Colonic mucosa (tissue), 4 donors: Measurements from ENCODE around the gene GPR135. TPM values are rescaled to one million over a fixed set of nuclear protein-coding genes. Genes with fewer than 3 reads are reported as not detected.

Experiments
- DNase-seq: peaks from one replicate; pipeline ENCODE4 v3.0.0-alpha.2; 2020
- H3K27ac ChIP-seq: fragments of 200-600 bp; one replicate; pipeline ENCODE4 v1.8.0; 2021
- H3K27me3 ChIP-seq: fragments of 200-600 bp; one replicate; pipeline ENCODE4 v1.8.0; 2021
- H3K36me3 ChIP-seq: fragments of 200-600 bp; one replicate; pipeline ENCODE4 v1.8.0; 2021
- H3K4me1 ChIP-seq: fragments of 200-600 bp; one replicate; pipeline ENCODE4 v1.8.0; 2021; ENCODE audit warnings: mild to moderate bottlenecking
- H3K4me3 ChIP-seq: fragments of 200-600 bp; one replicate; pipeline ENCODE4 v1.8.0; 2021
- H3K9ac ChIP-seq, 2 donors: one replicate each; pipeline ENCODE4 v1.7.0; 2013; ENCODE audit warnings: control low read depth in 2 of 2, low read depth in 2 of 2, low read length in 2 of 2
- H3K9me3 ChIP-seq: fragments of 200-600 bp; one replicate; pipeline ENCODE4 v1.8.0; 2021
- CTCF ChIP-seq: fragments of 200-600 bp; IDR thresholded peaks from one replicate; pipeline ENCODE4 v1.8.0; 2022; ENCODE audit warnings: antibody characterized with exemption, mild to moderate bottlenecking
- intact Hi-C: fragments of 100-400 bp; cut with DNase I; formaldehyde crosslinking; loops from one replicate; pipeline ENCODE4 v1.14.1; 2022
- total RNA-seq, 2 donors: library from RNA; stranded (reverse); fragmentation: NEBNext Ultra II Directional in 1 of 2; extraction: Animal tissue kit (Norgen Biotek cat#: 25700) in 1 of 2; gene quantifications; one replicate each; pipeline ENCODE4 v1.2.1, GENCODE V29; 2021
- donor health status: healthy.
- donor health status: DM: no; HTN: no; CAD: no.
- donor health status: DM: no; HTN: no; CAD: no.

Gene GPR135
- total RNA-seq, 2 donors from 2014 or later: 0.61 to 1.4 TPM

- DNase-seq: no peak
- Histone ChIP-seq H3K27me3 (no peaks in the 10 kb centered on the region), H3K27ac (no peak overlapping the region), H3K9me3 (no peaks in the 10 kb centered on the region), H3K9ac (no peak overlapping the region), H3K4me3 (no peak overlapping the region), H3K36me3 (no peaks in the 10 kb centered on the region), H3K4me1 (no peaks in the 10 kb centered on the region)
- TF ChIP-seq CTCF: no peak
- intact Hi-C loops: no loop called here
Observed at GRCh38 chr14:59419303-59419702, 45.9 kb downstream of the GPR135 start.

- DNase-seq: no peak
- H3K9ac ChIP-seq: no peak overlapping the region
- H3K36me3 ChIP-seq: no peaks in the 10 kb centered on the region
- H3K27me3 ChIP-seq: no peaks in the 10 kb centered on the region
- H3K4me1 ChIP-seq: no peaks in the 10 kb centered on the region
- H3K4me3 ChIP-seq: no peak overlapping the region
- intact Hi-C loops: no loop called here
- H3K9me3 ChIP-seq: no peaks in the 10 kb centered on the region
- no peak for TF ChIP-seq CTCF
- H3K27ac ChIP-seq: no peak overlapping the region
Observed at GRCh38 chr14:59417311-59417710, 47.9 kb downstream of the GPR135 start.

GRCh38 chr14:59415836-59416602 lies 49.2 kb downstream of the GPR135 start:
- Histone ChIP-seq H3K27me3 (no peaks in the 10 kb centered on the region), H3K9me3 (no peaks in the 10 kb centered on the region), H3K9ac (no peak overlapping the region), H3K36me3 (no peaks in the 10 kb centered on the region), H3K4me3 (no peak overlapping the region), H3K4me1 (no peaks in the 10 kb centered on the region), H3K27ac (no peak overlapping the region)
- no peak for TF ChIP-seq CTCF
- intact Hi-C loops: no loop called here
- no peak for DNase-seq

Other genes starting within 250 kb of the GPR135 start
- gene L3HYPDH, start 19.0 kb upstream of the GPR135 start, total RNA-seq: 10 to 100 TPM in 1 of 2 donors, 1 to 10 TPM in 1; 8.7 to 10.2 TPM
- gene JKAMP, start 19.1 kb upstream of the GPR135 start, total RNA-seq: 10 to 100 TPM; 26.6 to 34.0 TPM
- gene CCDC175, start 111.4 kb upstream of the GPR135 start, total RNA-seq: under 1 TPM; 0.27 to 0.32 TPM